Neural crest cell (in vitro differentiated cells): ENCODE measurements around the gene MRPL24. TPM values are rescaled to one million over a fixed set of nuclear protein-coding genes. Genes with fewer than 3 reads are reported as not detected.

Source experiments
- DNase-seq: peaks from one replicate; pipeline ENCODE4 v3.0.0; 2021; ENCODE audit warnings: low read depth, mixed read lengths, low spot score
- H3K27ac Mint-ChIP-seq: one replicate; pipeline ENCODE4 v1.8.0; 2021; ENCODE audit warnings: mild to moderate bottlenecking, mixed read lengths; ENCODE audit not compliant: unreplicated experiment
- H3K27me3 Mint-ChIP-seq: 2 replicates; pipeline ENCODE4 v1.8.0; 2021; ENCODE audit warnings: low read depth, mild to moderate bottlenecking, mixed read lengths
- H3K36me3 Mint-ChIP-seq: 2 replicates; pipeline ENCODE4 v1.8.0; 2021; ENCODE audit warnings: low read depth, mild to moderate bottlenecking, mixed read lengths
- H3K4me1 Mint-ChIP-seq: 2 replicates; pipeline ENCODE4 v1.8.0; 2021; ENCODE audit warnings: mixed read lengths
- H3K4me3 Mint-ChIP-seq: one replicate; pipeline ENCODE4 v1.8.0; 2021; ENCODE audit warnings: mild to moderate bottlenecking, mixed read lengths
- H3K9me3 Mint-ChIP-seq: 2 replicates; pipeline ENCODE4 v1.8.0; 2021; ENCODE audit warnings: mixed read lengths
- total RNA-seq: library from RNA; stranded (reverse); gene quantifications from 2 replicates; pipeline ENCODE4 v1.2.1, GENCODE V29; 2021
- TF ChIP-seq, protein P1 (sequence below): fragments of 200-600 bp; sonication (generic); conservative IDR thresholded peaks from 2 replicates; pipeline ENCODE4 v1.5.0; 2021; ENCODE audit warnings: antibody characterized with exemption, mild to moderate bottlenecking

The MRPL24 gene
- total RNA-seq, 1 donor from 2014 or later: 37.3 TPM

DNA sequence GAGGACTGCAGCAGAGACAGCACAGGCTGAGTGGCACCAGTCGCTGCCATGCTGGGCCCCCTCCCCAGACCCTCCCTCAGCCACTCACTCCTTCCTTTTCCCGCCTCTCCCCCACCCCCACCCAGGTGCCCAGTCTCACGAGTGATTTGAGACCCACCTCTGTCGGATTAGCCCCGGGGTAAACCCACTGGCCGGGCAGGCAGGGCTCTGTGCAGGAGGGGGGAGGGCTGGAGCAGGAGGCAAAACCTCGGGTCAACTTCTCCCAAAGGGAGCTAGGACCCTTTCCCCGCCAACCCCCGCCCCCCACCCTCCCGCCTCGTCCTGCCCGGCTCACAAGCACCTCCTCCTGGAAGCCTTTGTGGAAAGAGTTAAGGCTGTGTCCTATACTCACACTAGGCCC, 3.5 kb upstream of the MRPL24 start:
- TF ChIP-seq, protein P1, sequence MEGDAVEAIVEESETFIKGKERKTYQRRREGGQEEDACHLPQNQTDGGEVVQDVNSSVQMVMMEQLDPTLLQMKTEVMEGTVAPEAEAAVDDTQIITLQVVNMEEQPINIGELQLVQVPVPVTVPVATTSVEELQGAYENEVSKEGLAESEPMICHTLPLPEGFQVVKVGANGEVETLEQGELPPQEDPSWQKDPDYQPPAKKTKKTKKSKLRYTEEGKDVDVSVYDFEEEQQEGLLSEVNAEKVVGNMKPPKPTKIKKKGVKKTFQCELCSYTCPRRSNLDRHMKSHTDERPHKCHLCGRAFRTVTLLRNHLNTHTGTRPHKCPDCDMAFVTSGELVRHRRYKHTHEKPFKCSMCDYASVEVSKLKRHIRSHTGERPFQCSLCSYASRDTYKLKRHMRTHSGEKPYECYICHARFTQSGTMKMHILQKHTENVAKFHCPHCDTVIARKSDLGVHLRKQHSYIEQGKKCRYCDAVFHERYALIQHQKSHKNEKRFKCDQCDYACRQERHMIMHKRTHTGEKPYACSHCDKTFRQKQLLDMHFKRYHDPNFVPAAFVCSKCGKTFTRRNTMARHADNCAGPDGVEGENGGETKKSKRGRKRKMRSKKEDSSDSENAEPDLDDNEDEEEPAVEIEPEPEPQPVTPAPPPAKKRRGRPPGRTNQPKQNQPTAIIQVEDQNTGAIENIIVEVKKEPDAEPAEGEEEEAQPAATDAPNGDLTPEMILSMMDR: no peak
- H3K4me3 Mint-ChIP-seq: peak overlapping the region; percentile 51
- no peaks in the 10 kb centered on the region for H3K9me3 Mint-ChIP-seq
- no peak overlapping the region for H3K27ac Mint-ChIP-seq
- no peaks in the 10 kb centered on the region for H3K27me3 Mint-ChIP-seq
- H3K4me1 Mint-ChIP-seq: peaks cover 59% of the 10 kb centered on the region
- DNase-seq: no peak
- peaks cover 6% of the 10 kb centered on the region for H3K36me3 Mint-ChIP-seq

DNA sequence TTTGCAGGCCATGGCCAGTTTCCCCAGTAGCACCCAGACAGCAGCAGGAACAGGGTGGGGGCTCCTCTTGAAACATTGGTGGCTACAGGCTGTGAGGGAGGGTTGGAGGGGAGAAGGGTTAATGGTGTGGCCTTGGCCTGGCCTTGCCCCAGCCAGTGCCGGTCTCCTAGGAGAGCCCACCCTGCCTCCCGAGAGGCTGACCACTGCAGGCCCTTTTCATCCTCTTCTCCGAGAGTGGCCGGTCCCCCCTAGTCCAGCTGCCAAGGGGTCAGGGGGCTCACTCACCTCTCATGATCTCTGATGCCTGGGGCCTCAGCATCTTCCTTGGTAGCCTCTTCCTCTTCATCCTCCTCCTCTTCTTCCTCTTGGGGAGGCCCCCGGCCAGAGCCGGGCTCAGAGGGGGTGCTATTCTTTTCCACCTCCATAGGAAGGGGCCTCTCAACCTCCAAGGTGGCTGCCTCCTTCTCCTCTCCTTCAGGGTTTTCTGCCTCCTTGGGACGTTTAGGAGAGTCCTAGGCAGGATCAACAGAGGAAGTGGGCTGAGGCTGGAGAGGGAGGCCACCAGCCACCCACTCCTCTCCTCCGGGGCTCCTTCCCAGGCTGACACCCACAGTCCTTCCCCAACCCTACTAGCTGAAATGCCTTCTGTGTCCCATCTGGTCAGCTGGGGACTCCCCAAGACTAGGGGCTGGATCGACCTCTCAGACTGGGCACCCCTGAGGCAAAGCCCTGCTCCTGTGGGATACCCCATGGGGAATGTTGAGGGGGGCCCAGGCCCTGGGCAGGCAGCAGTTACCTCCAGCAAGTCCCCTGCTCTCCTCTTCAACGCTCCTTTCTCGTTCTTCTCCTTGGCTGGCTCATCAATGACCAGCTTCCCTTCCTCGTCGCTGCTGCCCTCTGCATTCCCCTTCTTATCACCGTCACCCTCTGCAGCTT, 2.7 kb upstream of the MRPL24 start:
- Mint-ChIP-seq H3K4me1 (peaks cover 56% of the 10 kb centered on the region), H3K9me3 (no peaks in the 10 kb centered on the region), H3K4me3 (peak overlapping the region; percentile 19), H3K36me3 (peaks cover 6% of the 10 kb centered on the region), H3K27ac (peak overlapping the region; percentile 19), H3K27me3 (no peaks in the 10 kb centered on the region)
- TF ChIP-seq, protein P1: no peak
- no peak for DNase-seq

DNA sequence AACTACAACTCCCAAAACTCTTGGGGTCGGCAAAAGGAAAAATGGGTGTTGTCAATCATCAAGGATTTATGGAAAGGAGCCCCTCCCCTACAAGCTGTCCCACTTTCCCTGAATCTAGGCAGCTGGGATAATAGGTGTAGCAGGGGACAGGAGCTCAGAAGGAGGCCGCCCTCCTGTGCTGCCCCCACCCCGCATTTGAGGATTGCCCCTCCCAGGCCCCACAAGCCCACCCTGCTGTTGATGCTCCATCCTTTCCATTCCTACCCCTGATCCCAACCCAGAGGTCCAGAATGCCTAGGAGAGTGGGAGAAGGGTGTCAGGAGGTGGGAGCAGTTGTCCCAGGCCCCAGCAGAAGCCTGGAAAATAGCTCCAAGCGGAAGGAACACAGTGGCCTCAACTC, 1.9 kb upstream of the MRPL24 start:
- no peaks in the 10 kb centered on the region for H3K9me3 Mint-ChIP-seq
- H3K36me3 Mint-ChIP-seq: peaks cover 6% of the 10 kb centered on the region
- peaks cover 48% of the 10 kb centered on the region for H3K4me1 Mint-ChIP-seq
- H3K4me3 Mint-ChIP-seq: peak overlapping the region; percentile 67
- H3K27me3 Mint-ChIP-seq: no peaks in the 10 kb centered on the region
- TF ChIP-seq, protein P1: no peak
- no peak for DNase-seq
- H3K27ac Mint-ChIP-seq: no peak overlapping the region

DNA sequence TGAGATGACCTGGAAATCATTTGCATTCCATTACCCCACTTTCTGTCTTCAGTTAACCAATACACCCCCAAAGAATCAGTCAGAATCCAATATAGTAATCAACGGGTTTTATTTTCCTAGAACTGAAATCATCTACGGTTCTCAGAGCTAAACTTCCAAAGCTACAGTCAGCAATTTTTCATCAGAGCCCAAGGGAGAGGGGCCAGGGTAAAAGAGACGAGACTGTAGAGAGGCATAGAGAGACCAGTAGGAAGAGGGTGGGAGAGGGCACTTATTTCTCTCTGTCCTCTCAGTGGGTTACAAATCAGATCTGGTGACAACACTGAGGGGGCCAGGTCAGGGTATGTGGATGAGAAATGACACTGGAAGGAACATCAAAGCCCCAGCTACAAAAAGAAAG, 1.1 kb upstream of the MRPL24 start:
- DNase-seq: no peak
- Mint-ChIP-seq H3K36me3 (peaks cover 6% of the 10 kb centered on the region), H3K4me1 (peaks cover 42% of the 10 kb centered on the region), H3K27me3 (no peaks in the 10 kb centered on the region), H3K4me3 (peak overlapping the region; percentile 67), H3K27ac (peak overlapping the region; percentile 39), H3K9me3 (no peaks in the 10 kb centered on the region)
- TF ChIP-seq, protein P1: no peak

DNA sequence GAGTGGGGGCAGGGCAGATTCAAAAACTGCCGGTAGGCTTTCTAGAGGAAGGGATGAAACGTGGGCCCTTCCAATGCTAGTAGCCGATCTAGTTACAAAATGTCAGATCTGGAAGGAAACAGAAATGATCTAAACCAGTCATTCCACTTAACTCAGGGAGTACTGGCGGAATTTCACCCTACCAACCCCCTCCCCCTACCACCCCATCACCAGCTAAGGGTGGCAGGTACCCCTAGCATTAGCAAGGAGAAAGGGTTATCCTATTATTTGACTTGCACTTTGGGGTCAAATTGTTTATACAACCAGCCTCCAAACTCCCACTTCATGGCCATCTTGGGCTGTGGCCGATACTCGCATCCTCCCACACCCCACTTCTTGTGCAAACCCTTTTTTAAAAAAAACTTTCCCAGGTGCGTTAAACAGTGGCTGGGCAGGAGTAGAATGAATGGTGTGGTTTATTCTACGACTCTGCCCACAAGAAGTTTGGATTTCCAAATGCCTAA, 644 bp upstream of the MRPL24 start:
- Mint-ChIP-seq H3K27ac (peak overlapping the region; percentile 73), H3K36me3 (peaks cover 6% of the 10 kb centered on the region), H3K27me3 (no peaks in the 10 kb centered on the region), H3K4me1 (peaks cover 37% of the 10 kb centered on the region), H3K9me3 (no peaks in the 10 kb centered on the region), H3K4me3 (peak overlapping the region; percentile 98)
- DNase-seq: no peak
- TF ChIP-seq, protein P1: no peak
